Measurements from ENCODE around the gene NECTIN3. TPM values are rescaled to one million over a fixed set of nuclear protein-coding genes. Genes with fewer than 3 reads are reported as not detected.

The NECTIN3 gene
- total RNA-seq, 1 experiment from 2014 or later = 75.8 TPM

DNA sequence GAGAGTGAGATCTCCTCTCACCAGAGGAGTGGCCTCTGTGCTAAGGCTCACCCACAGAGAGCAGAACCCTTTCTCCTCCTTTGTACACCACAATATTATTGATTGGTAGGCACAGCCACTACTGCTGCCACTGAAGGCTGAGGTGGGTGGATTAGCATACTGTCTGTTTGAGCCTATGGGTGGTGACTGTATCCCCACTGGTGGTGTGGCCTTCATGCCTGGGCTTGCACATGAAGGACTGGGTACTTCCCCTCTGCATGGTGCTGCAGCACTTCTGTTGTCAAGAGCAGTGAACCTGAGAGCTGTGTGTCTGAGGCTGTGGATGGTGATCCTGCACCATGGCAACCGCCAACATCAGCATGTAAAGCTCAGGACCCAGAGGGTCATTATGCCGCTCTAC, 35.7 kb upstream of the NECTIN3 start:
- intact Hi-C loops (cut with micrococcal nuclease; ENCODE audit: unreplicated experiment) = no loop called here
- ChIA-PET POLR2A (no interaction called here), CTCF (no interaction called here)
- no peaks in the 10 kb centered on the region for H3K27me3 ChIP-seq (replicated peaks; ENCODE audit: control insufficient read depth, insufficient read depth, low read length)
- no TSS peak for BruUV-seq (replicated peaks)
- Mint-ChIP-seq H3K4me3 (ENCODE audit: unreplicated experiment) (no peak overlapping the region), H3K36me3 (ENCODE audit: insufficient read depth, unreplicated experiment) (no peaks in the 10 kb centered on the region), H3K27me3 (ENCODE audit: insufficient read depth, unreplicated experiment) (no peaks in the 10 kb centered on the region), H3K27ac (ENCODE audit: unreplicated experiment) (no peak overlapping the region), H3K9me3 (ENCODE audit: unreplicated experiment) (peaks cover 31% of the 10 kb centered on the region), H3K4me1 (ENCODE audit: low read depth, unreplicated experiment) (peaks cover 3% of the 10 kb centered on the region)
- peaks cover 20% of the 10 kb centered on the region for H3K9me3 ChIP-seq
- TF ChIP-seq, protein P1, sequence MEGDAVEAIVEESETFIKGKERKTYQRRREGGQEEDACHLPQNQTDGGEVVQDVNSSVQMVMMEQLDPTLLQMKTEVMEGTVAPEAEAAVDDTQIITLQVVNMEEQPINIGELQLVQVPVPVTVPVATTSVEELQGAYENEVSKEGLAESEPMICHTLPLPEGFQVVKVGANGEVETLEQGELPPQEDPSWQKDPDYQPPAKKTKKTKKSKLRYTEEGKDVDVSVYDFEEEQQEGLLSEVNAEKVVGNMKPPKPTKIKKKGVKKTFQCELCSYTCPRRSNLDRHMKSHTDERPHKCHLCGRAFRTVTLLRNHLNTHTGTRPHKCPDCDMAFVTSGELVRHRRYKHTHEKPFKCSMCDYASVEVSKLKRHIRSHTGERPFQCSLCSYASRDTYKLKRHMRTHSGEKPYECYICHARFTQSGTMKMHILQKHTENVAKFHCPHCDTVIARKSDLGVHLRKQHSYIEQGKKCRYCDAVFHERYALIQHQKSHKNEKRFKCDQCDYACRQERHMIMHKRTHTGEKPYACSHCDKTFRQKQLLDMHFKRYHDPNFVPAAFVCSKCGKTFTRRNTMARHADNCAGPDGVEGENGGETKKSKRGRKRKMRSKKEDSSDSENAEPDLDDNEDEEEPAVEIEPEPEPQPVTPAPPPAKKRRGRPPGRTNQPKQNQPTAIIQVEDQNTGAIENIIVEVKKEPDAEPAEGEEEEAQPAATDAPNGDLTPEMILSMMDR (IDR thresholded peaks at IDR 0.05; ENCODE audit: insufficient read depth in 1 of 2, low read depth in 1 of 2, low read length in 1 of 2, severe bottlenecking in 1 of 2, unreplicated experiment in 1 of 2) = no peak
- H3K4me3 ChIP-seq (ENCODE audit: low read depth, low read length) = no peak overlapping the region
- H3K4me1 ChIP-seq = no peaks in the 10 kb centered on the region
- DNase-seq = no peak
- no peaks in the 10 kb centered on the region for H3K36me3 ChIP-seq (ENCODE audit: control insufficient read depth, insufficient read depth, low read length)

DNA sequence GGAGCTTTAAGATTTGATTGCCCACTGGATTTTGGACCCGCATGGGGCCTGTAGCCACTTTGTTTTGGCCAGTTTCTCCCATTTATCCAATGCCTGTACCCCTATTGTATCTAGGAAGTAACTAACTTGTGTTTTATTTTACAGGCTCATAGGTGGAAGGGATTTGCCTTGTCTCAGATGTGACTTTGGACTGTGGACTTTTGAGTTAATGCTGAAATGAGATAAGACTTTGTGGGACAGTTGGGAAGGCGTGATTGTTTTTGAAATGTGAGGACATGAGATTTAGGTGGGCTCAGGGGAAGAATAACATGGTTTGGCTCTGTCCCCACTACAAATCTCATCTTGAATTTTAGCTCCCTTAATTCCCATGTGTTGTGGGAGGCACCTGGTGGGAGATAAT, 30.7 kb upstream of the NECTIN3 start:
- H3K4me1 Mint-ChIP-seq (ENCODE audit: low read depth, unreplicated experiment) = peaks cover 7% of the 10 kb centered on the region
- CTCF ChIA-PET = no interaction called here

DNA sequence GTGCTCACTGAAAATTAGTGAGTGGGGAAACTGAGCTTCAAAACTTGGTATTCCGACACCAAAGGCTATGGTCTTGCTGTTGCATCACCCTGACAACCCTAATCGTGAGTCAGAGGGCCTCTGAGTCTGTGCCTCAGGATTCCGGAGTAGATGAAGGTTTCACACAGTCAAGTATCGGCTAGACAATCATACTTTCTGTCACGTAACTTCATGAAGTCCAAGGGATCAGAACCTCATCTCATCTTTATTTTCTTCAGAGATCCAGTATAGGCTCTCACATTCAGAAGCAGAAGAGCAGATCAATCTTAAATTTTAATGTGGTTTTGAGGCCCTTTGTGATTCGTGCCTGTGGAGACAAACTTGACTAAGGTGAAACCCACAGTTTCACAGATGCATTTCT, 26.1 kb upstream of the NECTIN3 start:
- Mint-ChIP-seq H3K27ac (ENCODE audit: unreplicated experiment) (no peak overlapping the region), H3K9me3 (ENCODE audit: unreplicated experiment) (peaks cover 14% of the 10 kb centered on the region), H3K4me3 (ENCODE audit: unreplicated experiment) (no peak overlapping the region), H3K36me3 (ENCODE audit: insufficient read depth, unreplicated experiment) (no peaks in the 10 kb centered on the region), H3K4me1 (ENCODE audit: low read depth, unreplicated experiment) (peaks cover 18% of the 10 kb centered on the region), H3K27me3 (ENCODE audit: insufficient read depth, unreplicated experiment) (no peaks in the 10 kb centered on the region)
- TF ChIP-seq, protein P1 (IDR thresholded peaks at IDR 0.05; ENCODE audit: insufficient read depth in 1 of 2, low read depth in 1 of 2, low read length in 1 of 2, severe bottlenecking in 1 of 2, unreplicated experiment in 1 of 2) = no peak
- Histone ChIP-seq H3K9me3 (peaks cover 13% of the 10 kb centered on the region), H3K4me3 (ENCODE audit: low read depth, low read length) (no peak overlapping the region), H3K36me3 (ENCODE audit: control insufficient read depth, insufficient read depth, low read length) (no peaks in the 10 kb centered on the region), H3K27me3 (replicated peaks; ENCODE audit: control insufficient read depth, insufficient read depth, low read length) (no peaks in the 10 kb centered on the region), H3K4me1 (0 out of 2 replicates have a peak, but pooled peaks cover 7% of the 10 kb centered on the region)
- no peak for DNase-seq
- CTCF ChIA-PET = no interaction called here
- intact Hi-C loops (cut with micrococcal nuclease; ENCODE audit: unreplicated experiment) = no loop called here
- BruUV-seq (replicated peaks) = no TSS peak
- POLR2A ChIA-PET = no interaction called here

More for the DNA sequence above, 30.7 kb upstream of the NECTIN3 start:
- Histone ChIP-seq H3K36me3 (ENCODE audit: control insufficient read depth, insufficient read depth, low read length) (no peaks in the 10 kb centered on the region), H3K9me3 (peaks cover 29% of the 10 kb centered on the region), H3K4me3 (ENCODE audit: low read depth, low read length) (no peak overlapping the region), H3K27me3 (replicated peaks; ENCODE audit: control insufficient read depth, insufficient read depth, low read length) (no peaks in the 10 kb centered on the region), H3K4me1 (no peaks in the 10 kb centered on the region)
- BruUV-seq (replicated peaks) = no TSS peak
- Mint-ChIP-seq H3K9me3 (ENCODE audit: unreplicated experiment) (peaks cover 41% of the 10 kb centered on the region), H3K4me3 (ENCODE audit: unreplicated experiment) (no peak overlapping the region), H3K36me3 (ENCODE audit: insufficient read depth, unreplicated experiment) (no peaks in the 10 kb centered on the region), H3K27me3 (ENCODE audit: insufficient read depth, unreplicated experiment) (no peaks in the 10 kb centered on the region), H3K27ac (ENCODE audit: unreplicated experiment) (no peak overlapping the region)
- TF ChIP-seq, protein P1 (IDR thresholded peaks at IDR 0.05; ENCODE audit: insufficient read depth in 1 of 2, low read depth in 1 of 2, low read length in 1 of 2, severe bottlenecking in 1 of 2, unreplicated experiment in 1 of 2) = no peak
- intact Hi-C loops (cut with micrococcal nuclease; ENCODE audit: unreplicated experiment) = no loop called here
- POLR2A ChIA-PET = no interaction called here
- no peak for DNase-seq

All from Caco-2 (cell line).